Kidney (tissue), 14 donors: ENCODE data around the gene ACBD7. TPM values are rescaled to one million over a fixed set of nuclear protein-coding genes. Genes with fewer than 3 reads are reported as not detected.

Source experiments
- DNase-seq, 5 donors: peaks; one replicate each; pipeline ENCODE4 v3.0.0-alpha.2; 2013 to 2020
- FAIRE-seq: peaks from 2 replicates; lab custom pipeline; 2012; peaks lifted over from hg19 to GRCh38; lab: Jason Lieb, UNC
- H3K27ac ChIP-seq, 2 donors: one replicate each; pipeline ENCODE4 v1.7.0; 2013; ENCODE audit warnings: low read depth in 2 of 2, low read length in 2 of 2, inconsistent platforms in 1 of 2
- H3K27me3 ChIP-seq: one replicate; pipeline ENCODE4 v1.7.1; 2013; ENCODE audit warnings: low read length, inconsistent platforms; ENCODE audit not compliant: control insufficient read depth, insufficient read depth
- H3K36me3 ChIP-seq, 3 donors: one replicate each; pipeline versions ENCODE4 v1.7.0 to v1.7.1; 2013; ENCODE audit warnings: low read length in 3 of 3, control low read depth in 1 of 3, inconsistent platforms in 1 of 3; ENCODE audit not compliant: insufficient read depth in 3 of 3, control insufficient read depth in 2 of 3
- H3K4me1 ChIP-seq, 3 donors: one replicate each; pipeline versions ENCODE4 v1.7.0 to v1.7.1; 2013; ENCODE audit warnings: low read length in 3 of 3, inconsistent platforms in 1 of 3, low read depth in 1 of 3; ENCODE audit not compliant: control insufficient read depth in 2 of 3, insufficient read depth in 2 of 3
- H3K4me3 ChIP-seq, 3 donors: one replicate each; pipeline versions ENCODE4 v1.7.0 to v1.8.1; 2013; ENCODE audit warnings: low read length in 3 of 3, control low read depth in 1 of 3, inconsistent platforms in 1 of 3
- H3K9ac ChIP-seq, 3 donors: one replicate each; pipeline versions ENCODE4 v1.7.0 to v1.7.1; 2013; ENCODE audit warnings: low read length in 3 of 3, control low read depth in 1 of 3, inconsistent platforms in 1 of 3
- H3K9me3 ChIP-seq, 3 donors: one replicate each; pipeline versions ENCODE4 v1.7.0 to v1.7.1; 2013; ENCODE audit warnings: low read length in 3 of 3, control low read depth in 1 of 3, inconsistent platforms in 1 of 3; ENCODE audit not compliant: control insufficient read depth in 2 of 3, insufficient read depth in 1 of 3
- intact Hi-C: fragments of 100-400 bp; cut with DNase I; formaldehyde crosslinking; loops from one replicate; pipeline ENCODE4 v1.11.1; 2022
- polyA plus RNA-seq: library from polyadenylated mRNA; stranded (reverse); fragments of 350-450 nt; fragmentation: Illumina TruSeq; extraction: RNeasy Lipid Tissue Mini Kit (QIAGEN cat#74804); gene quantifications from one replicate; pipeline ENCODE4 v1.2.3, GENCODE V29; 2014; ENCODE audit warnings: low read depth, low replicate concordance; ENCODE audit not compliant: insufficient read depth
- total RNA-seq: library from RNA; stranded (reverse); fragmentation: NEBNext Ultra II Directional; extraction: Animal tissue kit (Norgen Biotek cat#: 25700); gene quantifications from one replicate; pipeline ENCODE4 v1.2.1, GENCODE V29; 2021
- TF ChIP-seq, protein P1 (sequence below): IDR thresholded peaks from 3 replicates; pipeline ENCODE4 v1.5.1; 2012; ENCODE audit warnings: mild to moderate bottlenecking, moderate library complexity, borderline replicate concordance; ENCODE audit not compliant: insufficient read depth; ENCODE audit errors: extremely low read depth
- donor health status: control.
- donor health status: control.
- donor health status: control.
- donor health status: control.
- donor health status: control.
- donor health status: DM: yes; HTN: yes; CAD: no.
- donor health status: Normal renal cell carcinoma (clear cell type).

Gene ACBD7
- total and polyA plus RNA-seq, 2 donors from 2014 or later, result 0.50 to 0.56 TPM

- intact Hi-C loops, result no loop called here
- FAIRE-seq, result no peak
- Histone ChIP-seq H3K36me3 (peaks cover 10 to 19% (median 12%) of the 10 kb centered on the region in 3 donors), H3K9me3 (no peaks in the 10 kb centered on the region), H3K4me3 (no peak overlapping the region), H3K9ac (no peak overlapping the region), H3K27ac (no peak overlapping the region), H3K4me1 (no peaks in the 10 kb centered on the region), H3K27me3 (no peaks in the 10 kb centered on the region)
- DNase-seq, result no peak
- TF ChIP-seq, protein P1, sequence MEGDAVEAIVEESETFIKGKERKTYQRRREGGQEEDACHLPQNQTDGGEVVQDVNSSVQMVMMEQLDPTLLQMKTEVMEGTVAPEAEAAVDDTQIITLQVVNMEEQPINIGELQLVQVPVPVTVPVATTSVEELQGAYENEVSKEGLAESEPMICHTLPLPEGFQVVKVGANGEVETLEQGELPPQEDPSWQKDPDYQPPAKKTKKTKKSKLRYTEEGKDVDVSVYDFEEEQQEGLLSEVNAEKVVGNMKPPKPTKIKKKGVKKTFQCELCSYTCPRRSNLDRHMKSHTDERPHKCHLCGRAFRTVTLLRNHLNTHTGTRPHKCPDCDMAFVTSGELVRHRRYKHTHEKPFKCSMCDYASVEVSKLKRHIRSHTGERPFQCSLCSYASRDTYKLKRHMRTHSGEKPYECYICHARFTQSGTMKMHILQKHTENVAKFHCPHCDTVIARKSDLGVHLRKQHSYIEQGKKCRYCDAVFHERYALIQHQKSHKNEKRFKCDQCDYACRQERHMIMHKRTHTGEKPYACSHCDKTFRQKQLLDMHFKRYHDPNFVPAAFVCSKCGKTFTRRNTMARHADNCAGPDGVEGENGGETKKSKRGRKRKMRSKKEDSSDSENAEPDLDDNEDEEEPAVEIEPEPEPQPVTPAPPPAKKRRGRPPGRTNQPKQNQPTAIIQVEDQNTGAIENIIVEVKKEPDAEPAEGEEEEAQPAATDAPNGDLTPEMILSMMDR, result no peak
Measured at GRCh38 chr10:15120523-15120922, 31.9 kb upstream of the ACBD7 start.

DNA sequence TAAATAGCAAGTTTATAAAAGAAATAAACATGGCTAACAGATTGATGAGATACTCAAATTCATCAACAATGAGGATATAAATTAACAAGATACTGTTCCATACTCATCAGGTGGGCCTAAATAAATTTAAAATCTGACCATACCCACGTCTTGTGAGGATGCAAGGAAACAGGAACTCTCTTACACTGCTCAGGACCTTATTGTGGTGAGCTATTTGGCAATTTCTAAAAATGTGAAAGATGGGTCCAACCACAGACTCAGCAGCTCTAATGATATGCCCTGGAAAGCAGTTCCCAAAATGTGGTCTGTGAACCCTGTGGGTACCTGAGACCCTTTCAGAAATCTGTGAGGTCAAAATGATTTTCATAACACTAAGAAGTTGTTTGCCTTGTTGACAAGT lies 30.0 kb upstream of the ACBD7 start:
- Histone ChIP-seq H3K27ac (no peak overlapping the region), H3K4me1 (no peaks in the 10 kb centered on the region), H3K9me3 (no peaks in the 10 kb centered on the region), H3K27me3 (no peaks in the 10 kb centered on the region), H3K4me3 (no peak overlapping the region), H3K36me3 (peaks cover 7 to 24% (median 8%) of the 10 kb centered on the region in 3 donors), H3K9ac (no peak overlapping the region)
- intact Hi-C loops, result no loop called here
- FAIRE-seq (no peak), DNase-seq (no peak)
- TF ChIP-seq, protein P1, result no peak

DNA sequence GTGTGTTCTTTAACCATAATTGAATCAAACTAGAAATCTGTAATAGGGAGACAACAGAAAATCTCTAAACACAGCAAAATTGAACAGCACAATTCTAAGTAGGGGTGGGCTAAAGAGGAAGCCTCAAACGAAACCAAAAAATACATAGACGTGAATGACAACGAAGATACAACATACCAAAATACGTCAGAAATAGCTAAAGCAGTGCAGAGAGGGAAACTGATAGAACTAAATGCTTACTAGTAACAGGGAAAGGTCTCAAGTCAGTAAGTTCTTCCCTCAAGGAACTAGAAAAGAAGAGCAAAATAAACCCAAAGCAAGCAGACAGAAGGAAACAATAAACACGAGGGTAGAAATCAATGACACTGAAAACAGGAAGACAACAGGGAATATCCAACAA lies 27.6 kb upstream of the ACBD7 start:
- H3K27me3 ChIP-seq, result no peaks in the 10 kb centered on the region
- no peak overlapping the region for H3K9ac ChIP-seq
- peaks cover 7 to 26% (median 8%) of the 10 kb centered on the region in 3 donors for H3K36me3 ChIP-seq
- no peaks in the 10 kb centered on the region for H3K9me3 ChIP-seq
- TF ChIP-seq, protein P1, result no peak
- H3K27ac ChIP-seq, result no peak overlapping the region
- intact Hi-C loops, result no loop called here
- no peak for FAIRE-seq
- H3K4me1 ChIP-seq, result no peaks in the 10 kb centered on the region
- no peak for DNase-seq
- H3K4me3 ChIP-seq, result no peak overlapping the region

DNA sequence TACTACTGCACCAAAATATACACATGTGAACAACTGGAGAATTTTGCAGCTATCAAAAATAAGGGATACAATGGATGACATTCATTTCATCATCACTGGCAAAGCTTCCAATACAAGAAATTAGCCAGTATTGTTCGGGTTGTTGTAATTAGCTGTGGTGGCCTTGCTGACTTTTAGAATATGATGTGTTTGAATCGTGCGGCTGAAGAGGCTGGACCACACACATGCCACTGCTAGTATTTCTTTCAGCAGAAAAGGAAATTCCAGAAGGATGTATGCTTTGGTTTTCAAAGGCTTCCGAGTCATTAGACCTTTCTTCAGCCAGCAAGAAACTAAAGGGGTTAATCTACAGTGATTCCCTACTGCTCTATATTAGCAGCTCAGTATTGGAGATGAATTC lies 25.2 kb upstream of the ACBD7 start:
- Histone ChIP-seq H3K36me3 (peaks cover 2 to 14% (median 5%) of the 10 kb centered on the region in 3 donors), H3K9ac (no peak overlapping the region), H3K9me3 (no peaks in the 10 kb centered on the region), H3K27ac (no peak overlapping the region), H3K27me3 (no peaks in the 10 kb centered on the region), H3K4me1 (no peaks in the 10 kb centered on the region), H3K4me3 (no peak overlapping the region)
- intact Hi-C loops, result no loop called here
- no peak for FAIRE-seq
- TF ChIP-seq, protein P1, result no peak
- no peak for DNase-seq
